SK-N-SH (cell line): ENCODE results near the gene BCAR1. TPM values are rescaled to one million over a fixed set of nuclear protein-coding genes. Genes with fewer than 3 reads are reported as not detected.

ENCODE experiments used
- CTCF ChIA-PET: fragments of 300-600, 350-600 bp; formaldehyde crosslinking; extraction: SDS; loops from one replicate; lab custom pipeline; 2021; lab: Yijun Ruan, JAX
- POLR2A ChIA-PET: fragments of 350-600 bp; sonication (Branson Sonifier 250); formaldehyde crosslinking; extraction: SDS; loops from one replicate; lab custom pipeline; 2020; ENCODE audit warnings: antibody characterized with exemption, inconsistent platforms; lab: Yijun Ruan, JAX
- DNase-seq: peaks from one replicate; pipeline ENCODE4 v3.0.0; 2012
- H2AFZ ChIP-seq: fragments of 200-600 bp; sonication (generic); 2 replicates; pipeline ENCODE4 v1.8.1; 2016; ENCODE audit warnings: antibody characterized with exemption, mild to moderate bottlenecking, low read depth
- H3F3A ChIP-seq: fragments of 200-600 bp; sonication (generic); replicated peaks from 2 replicates; pipeline ENCODE3; 2016; ENCODE audit warnings: antibody characterized with exemption, mild to moderate bottlenecking; ENCODE audit not compliant: insufficient read depth
- H3K27ac ChIP-seq, 2 experiments: fragments of 200-500 bp in 1 of 2; fragments of 200-600 bp in 1 of 2; sonication (Bioruptor generic) in 1 of 2; sonication (generic), shearing (Covaris generic) in 1 of 2; 2 replicates each; pipeline versions ENCODE4 v1.5.1 to v1.6.1; 2014 to 2016; ENCODE audit warnings: low read depth in 2 of 2, inconsistent platforms in 1 of 2, low read length in 1 of 2, mild to moderate bottlenecking in 1 of 2, mixed read lengths in 1 of 2
- H3K27me3 ChIP-seq: fragments of 200-600 bp; sonication (generic), shearing (Covaris generic); 2 replicates; pipeline ENCODE4 v1.6.1; 2016; ENCODE audit warnings: mixed run types; ENCODE audit not compliant: insufficient read depth
- H3K36me3 ChIP-seq, 2 experiments: fragments of 200-500 bp in 1 of 2; fragments of 200-600 bp in 1 of 2; sonication (Bioruptor generic) in 1 of 2; sonication (generic) in 1 of 2; replicated peaks in 1 of 2; 2 replicates each; pipeline versions ENCODE3 to v1.5.1; 2014 to 2016; ENCODE audit warnings: low read length in 1 of 2, mild to moderate bottlenecking in 1 of 2; ENCODE audit not compliant: insufficient read depth in 2 of 2, control insufficient read depth in 1 of 2
- H3K4me1 ChIP-seq, 2 experiments: fragments of 200-500 bp in 1 of 2; fragments of 200-600 bp in 1 of 2; sonication (Bioruptor generic) in 1 of 2; sonication (generic), shearing (Covaris generic) in 1 of 2; 2 replicates each; pipeline versions ENCODE4 v1.5.1 to v1.6.1; 2014 to 2016; ENCODE audit warnings: low read depth in 1 of 2, low read length in 1 of 2, mixed run types in 1 of 2; ENCODE audit not compliant: insufficient read depth in 2 of 2, control insufficient read depth in 1 of 2
- H3K4me2 ChIP-seq: fragments of 200-600 bp; sonication (generic), shearing (Covaris generic); 2 replicates; pipeline ENCODE4 v1.6.1; 2017; ENCODE audit warnings: mixed run types
- H3K4me3 ChIP-seq, 2 experiments: fragments of 200-500 bp in 1 of 2; fragments of 200-600 bp in 1 of 2; sonication (Bioruptor generic) in 1 of 2; sonication (generic), shearing (Covaris generic) in 1 of 2; 2 replicates each; pipeline versions ENCODE4 v1.5.1 to v1.8.1; 2014 to 2016; ENCODE audit warnings: low read depth in 2 of 2, inconsistent platforms in 1 of 2, low read length in 1 of 2, mild to moderate bottlenecking in 1 of 2, mixed read lengths in 1 of 2, moderate library complexity in 1 of 2
- H3K79me2 ChIP-seq: fragments of 200-600 bp; sonication (generic); 2 replicates; pipeline ENCODE4 v1.8.1; 2017; ENCODE audit warnings: mild to moderate bottlenecking; ENCODE audit not compliant: insufficient read depth
- H3K9ac ChIP-seq: fragments of 200-600 bp; sonication (generic); 2 replicates; pipeline ENCODE4 v1.6.1; 2017; ENCODE audit warnings: mixed run types
- H3K9me2 ChIP-seq: fragments of 200-600 bp; sonication (generic); 2 replicates; pipeline ENCODE4 v1.6.1; 2017; ENCODE audit warnings: mixed run types
- H3K9me3 ChIP-seq: fragments of 200-600 bp; sonication (generic); 2 replicates; pipeline ENCODE4 v1.6.1; 2017; ENCODE audit warnings: mixed run types, mild to moderate bottlenecking, moderate library complexity
- H4K20me1 ChIP-seq: fragments of 200-600 bp; sonication (generic); 2 replicates; pipeline ENCODE4 v1.6.1; 2017; ENCODE audit warnings: mild to moderate bottlenecking, mixed run types; ENCODE audit not compliant: insufficient read depth
- CHD2 ChIP-seq: fragments of 150-350 bp; IDR thresholded peaks from 2 replicates; pipeline ENCODE4 v1.6.1; 2018; ENCODE audit warnings: low read length; ENCODE audit not compliant: partially characterized antibody
- ELF1 ChIP-seq: IDR thresholded peaks from 2 replicates; pipeline ENCODE4 v1.4.0; 2012
- EP300 ChIP-seq, 2 experiments: IDR thresholded peaks; 2 replicates each; pipeline versions ENCODE4 v1.4.0 to v1.6.1; 2012; ENCODE audit warnings: borderline replicate concordance in 1 of 2, low read depth in 1 of 2, low read length in 1 of 2
- FOSL2 ChIP-seq: IDR thresholded peaks from 2 replicates; pipeline ENCODE4 v1.4.0; 2012; ENCODE audit warnings: low read depth, mild to moderate bottlenecking, moderate library complexity, borderline replicate concordance
- GABPA ChIP-seq: IDR thresholded peaks from 2 replicates; pipeline ENCODE4 v1.4.0; 2012; ENCODE audit warnings: low read depth, mild to moderate bottlenecking
- IRF3 ChIP-seq: fragments of 150-350 bp; IDR thresholded peaks from 2 replicates; pipeline ENCODE4 v1.6.1; 2016; ENCODE audit warnings: mild to moderate bottlenecking, low read depth, low read length
- JUND ChIP-seq: IDR thresholded peaks from 2 replicates; pipeline ENCODE4 v1.4.0; 2012
- MEF2A ChIP-seq: IDR thresholded peaks from 2 replicates; pipeline ENCODE4 v1.4.0; 2012; ENCODE audit warnings: low read depth, borderline replicate concordance
- MXI1 ChIP-seq: IDR thresholded peaks from 2 replicates; pipeline ENCODE4 v1.6.1; 2012; ENCODE audit warnings: mild to moderate bottlenecking, low read depth, low read length, improper control_type of control experiment
- NFIC ChIP-seq: IDR thresholded peaks from 2 replicates; pipeline ENCODE4 v1.4.0; 2012; ENCODE audit warnings: borderline replicate concordance
- NRF1 ChIP-seq: IDR thresholded peaks from 2 replicates; pipeline ENCODE4 v1.6.1; 2012; ENCODE audit warnings: low read depth, mild to moderate bottlenecking, low read length
- POLR2AphosphoS5 ChIP-seq: IDR thresholded peaks from 2 replicates; pipeline ENCODE4 v1.6.1; 2012; ENCODE audit warnings: low read depth, low read length
- RCOR1 ChIP-seq: fragments of 150-350 bp; IDR thresholded peaks from 2 replicates; pipeline ENCODE4 v1.6.1; 2017; ENCODE audit warnings: antibody characterized with exemption, low read length
- SIN3A ChIP-seq: IDR thresholded peaks from 2 replicates; pipeline ENCODE4 v1.6.1; 2012; ENCODE audit warnings: low read depth, mild to moderate bottlenecking, low read length, moderate library complexity, borderline replicate concordance
- TCF12 ChIP-seq: IDR thresholded peaks from 2 replicates; pipeline ENCODE4 v1.4.0; 2012
- ZBTB33 ChIP-seq: IDR thresholded peaks from 2 replicates; pipeline ENCODE4 v1.4.0; 2012; ENCODE audit warnings: low read depth, borderline replicate concordance
- WGBS: methylation state at CpG from one replicate; pipeline ENCODE4 v1.1.6; 2017; ENCODE audit warnings: low lambda C conversion rate; 5-methylcytosine and 5-hydroxymethylcytosine counted together
- polyA plus RNA-seq, 3 experiments: library from polyadenylated mRNA; depleted of rRNA; stranded (reverse); fragments of >200 nt; gene quantifications; 2 replicates each; pipeline ENCODE4 v1.2.3, GENCODE V29; 2012

BCAR1 gene
- polyA plus RNA-seq, 1 of the 3 experiments (the other 2 are of a cell fraction) = 45.1 TPM

- POLR2A ChIA-PET = no interaction called here
Measured at GRCh38 chr16:75286389-75286788, 35.0 kb upstream of the BCAR1 start.

GRCh38 chr16:75282466-75283281 is 31.2 kb upstream of the BCAR1 start:
- Histone ChIP-seq H3K9ac (no peak overlapping the region), H3K9me2 (no peaks in the 10 kb centered on the region), H3K4me1 (peaks cover 0 to 22% of the 10 kb centered on the region in 2 experiments; a peak in 1 of 4 replicates), H3K36me3 (no peaks in the 10 kb centered on the region), H2AFZ (no peak overlapping the region), H3K27ac (peak overlapping the region; percentile 46 to 62; a peak in 3 of 4 replicates), H3K4me2 (no peak overlapping the region), H3K79me2 (no peaks in the 10 kb centered on the region), H3F3A (peaks cover 6% of the 10 kb centered on the region), H3K4me3 (no peak overlapping the region), H4K20me1 (no peaks in the 10 kb centered on the region), H3K27me3 (no peaks in the 10 kb centered on the region), H3K9me3 (no peaks in the 10 kb centered on the region)
- ChIA-PET CTCF (interaction anchor here (0.6 to 6.0 kb wide), 9 partner anchors 11 to 103 kb away, joined by 3 to 35 read pairs (median 4); no protein-coding TSS in a partner anchor), POLR2A (no interaction called here)
- DNase-seq = peak; percentile 63
- WGBS = 64% methylated on average over 9 of the region's 11 CpGs
- no peak for TF ChIP-seq GABPA
- no peak for TF ChIP-seq POLR2AphosphoS5
- peak; percentile 70; the same call in 1 of the 2 replicates for TF ChIP-seq MXI1
- no peak for TF ChIP-seq CHD2
- TF ChIP-seq RCOR1 = no peak
- peak in 1 of 2 experiments; percentile 39; a peak in 1 of 4 replicates for TF ChIP-seq EP300 (IDR thresholded peaks at IDR 0.05; ENCODE audit: borderline replicate concordance in 1 of 2, low read depth in 1 of 2, low read length in 1 of 2)
- TF ChIP-seq FOSL2 = peak; percentile 39; the same call in 1 of the 2 replicates
- no peak for TF ChIP-seq IRF3
- peak; percentile 70 for TF ChIP-seq NFIC
- peak; percentile 51; the same call in 1 of the 2 replicates for TF ChIP-seq TCF12
- TF ChIP-seq ELF1 = no peak

More at GRCh38 chr16:75286389-75286788, 35.0 kb upstream of the BCAR1 start:
- no peaks in the 10 kb centered on the region for H3K79me2 ChIP-seq
- no peaks in the 10 kb centered on the region for H3K9me3 ChIP-seq
- 92% methylated on average over 6 of the region's 6 CpGs for WGBS
- H4K20me1 ChIP-seq = no peaks in the 10 kb centered on the region
- no peak overlapping the region for H3K9ac ChIP-seq
- H2AFZ ChIP-seq = no peak overlapping the region
- no peak for DNase-seq
- H3K9me2 ChIP-seq = no peaks in the 10 kb centered on the region
- no peak overlapping the region for H3K4me3 ChIP-seq
- CTCF ChIA-PET = interaction anchor here (1.3 to 5.0 kb wide), 2 partner anchors 7 to 52 kb away, joined by 4 to 22 read pairs; no protein-coding TSS in a partner anchor
- H3K4me2 ChIP-seq = no peak overlapping the region
- TF ChIP-seq GABPA (no peak), ZBTB33 (no peak), MEF2A (no peak), SIN3A (no peak), JUND (no peak), NRF1 (no peak), IRF3 (no peak)
- peaks cover 0 to 3% of the 10 kb centered on the region in 2 experiments for H3K36me3 ChIP-seq
- H3K27ac ChIP-seq = no peak overlapping the region
- no peaks in the 10 kb centered on the region for H3K27me3 ChIP-seq
- H3F3A ChIP-seq = peaks cover 14% of the 10 kb centered on the region
- peaks cover 4 to 24% of the 10 kb centered on the region in 2 experiments; a peak in 1 of 4 replicates for H3K4me1 ChIP-seq
